ENCODE data around the gene CARNS1. TPM values are rescaled to one million over a fixed set of nuclear protein-coding genes. Genes with fewer than 3 reads are reported as not detected.

CARNS1 gene
- total RNA-seq, 3 donors from 2014 or later: 0.16 to 4.2 (median 0.66) TPM

DNA sequence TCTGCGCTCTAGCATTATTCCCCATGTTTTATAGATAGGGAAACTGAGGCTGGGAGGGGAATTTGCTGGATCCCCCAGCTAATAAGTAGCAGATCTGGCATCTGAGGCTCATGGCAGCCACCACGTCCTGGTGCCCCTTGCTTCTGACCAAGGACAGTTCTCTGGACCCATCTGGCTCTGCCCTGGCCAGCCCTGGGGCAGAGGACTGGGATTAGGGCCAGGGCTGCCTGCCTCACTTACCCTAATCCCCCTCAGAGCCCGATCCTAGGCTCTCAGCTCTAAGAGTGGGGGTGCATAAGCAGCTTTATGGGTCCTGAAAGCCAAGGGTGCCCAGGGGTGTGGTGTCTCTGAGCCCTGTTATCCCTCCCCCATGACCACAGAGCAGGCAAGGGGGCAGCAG is 39.6 kb downstream of the CARNS1 start, which contains the start of gene CABP4:
TSS of gene CABP4 (plus strand) at position 301 of the 400 bp plus-strand sequence. CDS start at position 371, 70 bp downstream.
- H3K9me3 ChIP-seq: no peaks in the 10 kb centered on the region
- no peak for DNase-seq (ENCODE audit: low spot score in 2 of 2)
- H3K36me3 ChIP-seq: no peaks in the 10 kb centered on the region
- intact Hi-C loops (cut with DNase I; ENCODE audit: low total_unique reads): no loop called here
- TF ChIP-seq CTCF (IDR thresholded peaks at IDR 0.05): no peak
- no peaks in the 10 kb centered on the region for H3K4me1 ChIP-seq
- H3K4me3 ChIP-seq: no peak within 1 kb of the TSS
- no peak within 1 kb of the TSS for H3K27ac ChIP-seq
- H3K27me3 ChIP-seq: peaks cover 0 to 2% of the 10 kb centered on the region in 2 donors

DNA sequence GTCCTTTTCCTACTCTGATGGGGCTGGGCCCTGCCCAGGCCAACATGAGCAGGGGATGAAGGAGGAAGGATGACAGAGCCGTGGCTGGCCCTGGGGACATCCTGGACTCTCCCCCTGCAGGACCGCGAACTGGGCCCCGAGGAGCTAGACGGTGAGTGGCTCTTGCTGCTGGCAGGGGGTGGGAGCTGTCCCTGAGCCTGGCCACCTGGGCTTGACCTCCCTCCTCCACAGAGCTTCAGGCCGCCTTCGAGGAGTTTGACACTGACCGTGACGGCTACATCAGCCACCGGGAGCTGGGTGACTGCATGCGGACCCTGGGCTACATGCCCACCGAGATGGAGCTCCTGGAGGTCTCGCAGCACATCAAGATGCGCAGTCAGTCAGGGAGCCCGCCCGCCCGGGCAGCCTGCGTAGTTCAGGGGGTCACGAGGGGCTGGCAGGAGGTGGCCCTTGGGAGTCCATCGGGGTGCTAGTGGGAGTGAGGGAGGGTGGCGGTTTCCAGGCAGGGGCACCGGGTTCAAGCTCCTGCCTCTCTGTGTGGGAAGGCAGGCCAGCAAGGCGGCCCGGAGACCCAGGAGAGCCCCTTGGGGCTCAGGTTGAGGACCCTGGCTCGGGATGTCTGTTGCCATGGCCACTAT is 40.7 kb downstream of the CARNS1 start:
- intact Hi-C loops (cut with DNase I; ENCODE audit: low total_unique reads): no loop called here
- Histone ChIP-seq H3K4me1 (no peaks in the 10 kb centered on the region), H3K36me3 (no peaks in the 10 kb centered on the region), H3K27me3 (peaks cover 0 to 2% of the 10 kb centered on the region in 2 donors), H3K27ac (no peak overlapping the region), H3K9me3 (no peaks in the 10 kb centered on the region), H3K4me3 (no peak overlapping the region)
- no peak for DNase-seq (ENCODE audit: low spot score in 2 of 2)
- TF ChIP-seq CTCF (IDR thresholded peaks at IDR 0.05): no peak
- TF ChIP-seq POLR2AphosphoS5 (IDR thresholded peaks at IDR 0.05): no peak
- no peak for TF ChIP-seq POLR2A (IDR thresholded peaks at IDR 0.05)

DNA sequence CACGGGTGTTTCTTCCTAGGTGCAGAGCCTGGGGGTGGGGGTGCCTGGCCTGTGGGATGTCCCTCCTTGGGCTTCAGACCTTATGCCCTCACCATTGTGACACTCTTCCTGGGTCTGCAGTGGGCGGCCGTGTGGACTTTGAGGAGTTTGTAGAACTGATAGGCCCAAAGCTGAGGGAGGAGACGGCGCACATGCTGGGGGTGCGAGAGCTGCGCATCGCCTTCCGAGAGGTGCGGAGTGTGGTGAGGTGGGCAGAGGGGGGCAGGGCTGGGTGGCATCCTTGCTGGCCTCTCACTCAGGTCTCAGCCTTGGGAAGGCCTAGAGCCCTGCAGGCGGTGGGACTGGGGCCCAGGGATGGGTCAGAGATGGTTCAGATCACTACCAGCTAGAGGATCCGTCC is 42.0 kb downstream of the CARNS1 start:
- DNase-seq (ENCODE audit: low spot score in 2 of 2): no peak
- intact Hi-C loops (cut with DNase I; ENCODE audit: low total_unique reads): no loop called here
- Histone ChIP-seq H3K4me1 (no peaks in the 10 kb centered on the region), H3K4me3 (no peak overlapping the region), H3K36me3 (no peaks in the 10 kb centered on the region), H3K27ac (no peak overlapping the region), H3K27me3 (peaks cover 0 to 2% of the 10 kb centered on the region in 2 donors), H3K9me3 (no peaks in the 10 kb centered on the region)
- no peak for TF ChIP-seq CTCF (IDR thresholded peaks at IDR 0.05)
- TF ChIP-seq POLR2AphosphoS5 (IDR thresholded peaks at IDR 0.05): no peak
- no peak for TF ChIP-seq POLR2A (IDR thresholded peaks at IDR 0.05)

GRCh38 chr11:67458266-67458665 is 42.8 kb downstream of the CARNS1 start:
- Histone ChIP-seq H3K36me3 (no peaks in the 10 kb centered on the region), H3K27me3 (peaks cover 0 to 2% of the 10 kb centered on the region in 2 donors), H3K4me1 (no peaks in the 10 kb centered on the region), H3K27ac (no peak overlapping the region), H3K9me3 (no peaks in the 10 kb centered on the region), H3K4me3 (no peak overlapping the region)
- no peak for DNase-seq (ENCODE audit: low spot score in 2 of 2)
- TF ChIP-seq POLR2A (IDR thresholded peaks at IDR 0.05): no peak
- no peak for TF ChIP-seq POLR2AphosphoS5 (IDR thresholded peaks at IDR 0.05)
- TF ChIP-seq CTCF (IDR thresholded peaks at IDR 0.05): no peak
- intact Hi-C loops (cut with DNase I; ENCODE audit: low total_unique reads): no loop called here

GRCh38 chr11:67463186-67463585 is 47.7 kb downstream of the CARNS1 start:
- no peak overlapping the region for H3K4me3 ChIP-seq
- H3K36me3 ChIP-seq: no peaks in the 10 kb centered on the region
- H3K27ac ChIP-seq: peak overlapping the region in 1 of 2 donors; percentile 95
- no peaks in the 10 kb centered on the region for H3K27me3 ChIP-seq
- TF ChIP-seq POLR2A (IDR thresholded peaks at IDR 0.05) (no peak), POLR2AphosphoS5 (IDR thresholded peaks at IDR 0.05) (no peak), CTCF (IDR thresholded peaks at IDR 0.05) (no peak)
- intact Hi-C loops (cut with DNase I; ENCODE audit: low total_unique reads): no loop called here
- no peaks in the 10 kb centered on the region for H3K9me3 ChIP-seq
- no peak for DNase-seq (ENCODE audit: low spot score in 2 of 2)
- peaks cover 5 to 8% of the 10 kb centered on the region in 2 donors for H3K4me1 ChIP-seq

Data from breast epithelium (tissue), 4 donors.